Measurements from ENCODE around the gene C16orf87. TPM values are rescaled to one million over a fixed set of nuclear protein-coding genes. Genes with fewer than 3 reads are reported as not detected.

The C16orf87 gene, protein sequence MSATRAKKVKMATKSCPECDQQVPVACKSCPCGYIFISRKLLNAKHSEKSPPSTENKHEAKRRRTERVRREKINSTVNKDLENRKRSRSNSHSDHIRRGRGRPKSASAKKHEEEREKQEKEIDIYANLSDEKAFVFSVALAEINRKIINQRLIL
- 5.7 to 9.4 TPM (median 6.4 TPM) in 5 replicates for total RNA-seq (2022; extraction: Qiagen RNA extraction; ENCODE audit: low read depth)

DNA sequence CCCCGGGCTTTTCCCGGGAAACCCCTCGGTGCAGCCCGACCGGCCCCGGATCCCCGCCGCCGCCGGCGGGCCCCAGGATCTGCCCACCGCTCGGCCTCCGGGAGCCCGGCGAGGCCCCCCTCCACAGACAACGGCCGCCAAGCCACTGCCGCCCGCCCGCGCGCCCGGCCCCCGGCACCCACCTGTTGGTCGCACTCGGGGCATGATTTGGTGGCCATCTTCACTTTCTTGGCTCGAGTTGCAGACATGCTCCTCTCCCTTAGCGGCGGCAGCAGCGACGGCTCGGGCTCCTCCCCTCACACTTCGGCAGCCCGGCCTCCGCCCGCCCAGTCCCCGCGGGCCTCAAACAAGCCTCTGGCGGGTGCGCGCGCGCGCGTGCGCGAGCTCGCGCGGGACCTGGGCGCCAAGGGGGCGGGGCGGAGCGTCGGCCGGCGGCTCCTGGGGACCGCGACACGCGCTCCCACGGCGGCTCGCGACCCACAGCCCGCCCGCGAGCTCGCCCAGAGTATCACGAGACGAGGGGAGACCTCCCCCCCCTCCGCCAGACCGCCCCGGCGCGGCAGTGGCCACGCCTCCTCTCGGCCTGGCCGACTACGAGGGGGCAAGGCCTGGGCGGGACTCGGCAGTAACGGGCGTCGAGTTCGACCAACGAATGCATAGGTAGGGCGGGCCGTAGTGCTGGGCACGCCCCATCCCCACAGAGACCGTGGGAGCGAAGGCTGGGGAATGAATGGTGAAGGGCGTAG lies at the start of gene C16orf87:
C16orf87 (minus strand) TSS at position 279 of the 746 bp plus-strand sequence; CDS start at position 248, 31 bp downstream.

DNA sequence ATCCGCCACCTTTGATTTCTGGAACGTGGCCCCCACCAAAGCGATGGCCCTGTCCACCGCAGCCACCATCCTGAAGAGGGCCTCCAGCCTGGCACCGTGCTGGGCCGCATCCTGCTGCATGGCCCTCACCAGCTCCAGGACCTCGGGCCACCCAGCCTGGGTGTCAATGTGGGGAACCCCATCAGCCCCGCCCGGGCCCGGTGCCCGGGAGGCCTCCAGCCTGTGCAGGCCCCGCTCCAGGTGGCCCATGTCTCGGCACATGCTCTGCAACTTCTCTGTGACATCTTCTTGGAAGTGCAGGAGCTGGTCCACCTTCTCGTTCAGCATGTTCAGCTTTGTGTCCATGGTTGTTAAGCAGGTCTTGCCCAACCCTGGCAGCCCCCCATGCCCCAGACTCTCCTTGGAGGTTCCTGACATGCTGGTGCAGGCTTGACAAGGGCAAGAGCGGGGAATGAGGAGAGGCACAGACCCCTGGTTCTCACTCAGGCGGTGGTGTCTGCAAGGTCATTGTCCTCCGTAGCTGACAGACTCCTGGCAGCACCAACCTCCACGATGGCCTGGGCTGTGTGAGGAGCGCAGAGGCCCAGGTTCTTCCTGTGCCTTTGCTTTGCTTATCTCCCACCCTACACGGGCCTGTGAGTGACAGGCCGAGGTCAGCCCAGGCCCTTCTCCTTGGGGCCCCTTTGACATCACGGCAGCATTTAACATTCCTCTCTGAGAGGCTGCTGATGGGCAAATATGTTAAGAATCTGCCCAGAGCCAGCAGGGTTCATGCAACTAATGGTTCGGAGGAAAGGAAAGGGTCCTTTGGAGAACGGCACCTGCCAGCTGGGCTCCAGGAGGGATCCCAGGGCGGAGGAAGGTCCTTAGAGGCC lies 83.0 kb downstream of the C16orf87 start, which contains the start of gene MYLK3:
MYLK3 (minus strand) TSS at position 568 of the 875 bp plus-strand sequence; CDS start at position 417, 151 bp downstream.

Other genes starting within 250 kb of the C16orf87 start
- gene SHCBP1, start 209.8 kb downstream of the C16orf87 start, total RNA-seq (2022; extraction: Qiagen RNA extraction; ENCODE audit: low read depth) = 33.8 to 43.0 TPM (median 37.2 TPM) in 5 replicates
- 77.8 to 99.7 TPM (median 80.0 TPM) in 5 replicates for gene VPS35, start 142.0 kb downstream of the C16orf87 start, total RNA-seq (2022; extraction: Qiagen RNA extraction; ENCODE audit: low read depth)
- gene ORC6, start 141.5 kb downstream of the C16orf87 start, total RNA-seq (2022; extraction: Qiagen RNA extraction; ENCODE audit: low read depth) = 44.1 to 57.6 TPM (median 45.5 TPM) in 5 replicates
- gene MYLK3, start 82.8 kb downstream of the C16orf87 start, total RNA-seq (2022; extraction: Qiagen RNA extraction; ENCODE audit: low read depth) = 0.02 to 0.06 TPM (median 0.05 TPM) in 4 of 5 replicates, not detected in the other
- gene GPT2, start 53.2 kb upstream of the C16orf87 start, total RNA-seq (2022; extraction: Qiagen RNA extraction; ENCODE audit: low read depth) = 10.6 to 13.8 TPM (median 12.5 TPM) in 5 replicates
- 73.3 to 84.3 TPM (median 77.0 TPM) in 5 replicates for gene DNAJA2, start 142.5 kb upstream of the C16orf87 start, total RNA-seq (2022; extraction: Qiagen RNA extraction; ENCODE audit: low read depth)